SK-N-SH (cell line): Measurements from ENCODE around the gene SRA1. TPM values are rescaled to one million over a fixed set of nuclear protein-coding genes. Genes with fewer than 3 reads are reported as not detected.

ENCODE experiments used
- CTCF ChIA-PET: fragments of 300-600, 350-600 bp; formaldehyde crosslinking; extraction: SDS; loops from one replicate; lab custom pipeline; 2021; lab: Yijun Ruan, JAX
- POLR2A ChIA-PET: fragments of 350-600 bp; sonication (Branson Sonifier 250); formaldehyde crosslinking; extraction: SDS; loops from one replicate; lab custom pipeline; 2020; ENCODE audit warnings: antibody characterized with exemption, inconsistent platforms; lab: Yijun Ruan, JAX
- DNase-seq: peaks from one replicate; pipeline ENCODE4 v3.0.0; 2012
- H2AFZ ChIP-seq: fragments of 200-600 bp; sonication (generic); 2 replicates; pipeline ENCODE4 v1.8.1; 2016; ENCODE audit warnings: antibody characterized with exemption, mild to moderate bottlenecking, low read depth
- H3F3A ChIP-seq: fragments of 200-600 bp; sonication (generic); replicated peaks from 2 replicates; pipeline ENCODE3; 2016; ENCODE audit warnings: antibody characterized with exemption, mild to moderate bottlenecking; ENCODE audit not compliant: insufficient read depth
- H3K27ac ChIP-seq, 2 experiments: fragments of 200-500 bp in 1 of 2; fragments of 200-600 bp in 1 of 2; sonication (Bioruptor generic) in 1 of 2; sonication (generic), shearing (Covaris generic) in 1 of 2; 2 replicates each; pipeline versions ENCODE4 v1.5.1 to v1.6.1; 2014 to 2016; ENCODE audit warnings: low read depth in 2 of 2, inconsistent platforms in 1 of 2, low read length in 1 of 2, mild to moderate bottlenecking in 1 of 2, mixed read lengths in 1 of 2
- H3K27me3 ChIP-seq: fragments of 200-600 bp; sonication (generic), shearing (Covaris generic); 2 replicates; pipeline ENCODE4 v1.6.1; 2016; ENCODE audit warnings: mixed run types; ENCODE audit not compliant: insufficient read depth
- H3K36me3 ChIP-seq, 2 experiments: fragments of 200-500 bp in 1 of 2; fragments of 200-600 bp in 1 of 2; sonication (Bioruptor generic) in 1 of 2; sonication (generic) in 1 of 2; replicated peaks in 1 of 2; 2 replicates each; pipeline versions ENCODE3 to v1.5.1; 2014 to 2016; ENCODE audit warnings: low read length in 1 of 2, mild to moderate bottlenecking in 1 of 2; ENCODE audit not compliant: insufficient read depth in 2 of 2, control insufficient read depth in 1 of 2
- H3K4me1 ChIP-seq, 2 experiments: fragments of 200-500 bp in 1 of 2; fragments of 200-600 bp in 1 of 2; sonication (Bioruptor generic) in 1 of 2; sonication (generic), shearing (Covaris generic) in 1 of 2; 2 replicates each; pipeline versions ENCODE4 v1.5.1 to v1.6.1; 2014 to 2016; ENCODE audit warnings: low read depth in 1 of 2, low read length in 1 of 2, mixed run types in 1 of 2; ENCODE audit not compliant: insufficient read depth in 2 of 2, control insufficient read depth in 1 of 2
- H3K4me2 ChIP-seq: fragments of 200-600 bp; sonication (generic), shearing (Covaris generic); 2 replicates; pipeline ENCODE4 v1.6.1; 2017; ENCODE audit warnings: mixed run types
- H3K4me3 ChIP-seq, 2 experiments: fragments of 200-500 bp in 1 of 2; fragments of 200-600 bp in 1 of 2; sonication (Bioruptor generic) in 1 of 2; sonication (generic), shearing (Covaris generic) in 1 of 2; 2 replicates each; pipeline versions ENCODE4 v1.5.1 to v1.8.1; 2014 to 2016; ENCODE audit warnings: low read depth in 2 of 2, inconsistent platforms in 1 of 2, low read length in 1 of 2, mild to moderate bottlenecking in 1 of 2, mixed read lengths in 1 of 2, moderate library complexity in 1 of 2
- H3K79me2 ChIP-seq: fragments of 200-600 bp; sonication (generic); 2 replicates; pipeline ENCODE4 v1.8.1; 2017; ENCODE audit warnings: mild to moderate bottlenecking; ENCODE audit not compliant: insufficient read depth
- H3K9ac ChIP-seq: fragments of 200-600 bp; sonication (generic); 2 replicates; pipeline ENCODE4 v1.6.1; 2017; ENCODE audit warnings: mixed run types
- H3K9me2 ChIP-seq: fragments of 200-600 bp; sonication (generic); 2 replicates; pipeline ENCODE4 v1.6.1; 2017; ENCODE audit warnings: mixed run types
- H3K9me3 ChIP-seq: fragments of 200-600 bp; sonication (generic); 2 replicates; pipeline ENCODE4 v1.6.1; 2017; ENCODE audit warnings: mixed run types, mild to moderate bottlenecking, moderate library complexity
- H4K20me1 ChIP-seq: fragments of 200-600 bp; sonication (generic); 2 replicates; pipeline ENCODE4 v1.6.1; 2017; ENCODE audit warnings: mild to moderate bottlenecking, mixed run types; ENCODE audit not compliant: insufficient read depth
- EZH2phosphoT487 ChIP-seq: fragments of 200-600 bp; sonication (generic); IDR thresholded peaks from 2 replicates; pipeline ENCODE4 v1.6.1; 2017; ENCODE audit warnings: low read depth, mixed run types, mild to moderate bottlenecking, antibody characterized with exemption, moderate library complexity, borderline replicate concordance
- JUND ChIP-seq: IDR thresholded peaks from 2 replicates; pipeline ENCODE4 v1.4.0; 2012
- MEF2A ChIP-seq: IDR thresholded peaks from 2 replicates; pipeline ENCODE4 v1.4.0; 2012; ENCODE audit warnings: low read depth, borderline replicate concordance
- MXI1 ChIP-seq: IDR thresholded peaks from 2 replicates; pipeline ENCODE4 v1.6.1; 2012; ENCODE audit warnings: mild to moderate bottlenecking, low read depth, low read length, improper control_type of control experiment
- NFIC ChIP-seq: IDR thresholded peaks from 2 replicates; pipeline ENCODE4 v1.4.0; 2012; ENCODE audit warnings: borderline replicate concordance
- NRF1 ChIP-seq: IDR thresholded peaks from 2 replicates; pipeline ENCODE4 v1.6.1; 2012; ENCODE audit warnings: low read depth, mild to moderate bottlenecking, low read length
- POLR2AphosphoS5 ChIP-seq: IDR thresholded peaks from 2 replicates; pipeline ENCODE4 v1.6.1; 2012; ENCODE audit warnings: low read depth, low read length
- REST ChIP-seq: IDR thresholded peaks from 2 replicates; pipeline ENCODE4 v1.6.1; 2012; ENCODE audit warnings: mild to moderate bottlenecking, low read depth, low read length, moderate library complexity
- RFX5 ChIP-seq: IDR thresholded peaks from 2 replicates; pipeline ENCODE4 v1.6.1; 2012; ENCODE audit warnings: mild to moderate bottlenecking, improper control_type of control experiment, low read length
- SIN3A ChIP-seq: IDR thresholded peaks from 2 replicates; pipeline ENCODE4 v1.6.1; 2012; ENCODE audit warnings: low read depth, mild to moderate bottlenecking, low read length, moderate library complexity, borderline replicate concordance
- TAF1 ChIP-seq: IDR thresholded peaks from 2 replicates; pipeline ENCODE4 v1.6.1; 2012; ENCODE audit warnings: low read depth, mild to moderate bottlenecking, low read length, moderate library complexity, borderline replicate concordance
- ZBTB33 ChIP-seq: IDR thresholded peaks from 2 replicates; pipeline ENCODE4 v1.4.0; 2012; ENCODE audit warnings: low read depth, borderline replicate concordance
- WGBS: methylation state at CpG from one replicate; pipeline ENCODE4 v1.1.6; 2017; ENCODE audit warnings: low lambda C conversion rate; 5-methylcytosine and 5-hydroxymethylcytosine counted together
- polyA plus RNA-seq, 3 experiments: library from polyadenylated mRNA; depleted of rRNA; stranded (reverse); fragments of >200 nt; gene quantifications; 2 replicates each; pipeline ENCODE4 v1.2.3, GENCODE V29; 2012

SRA1 gene
- polyA plus RNA-seq, 1 of the 3 experiments (the other 2 are of a cell fraction) = 35.9 TPM

- Histone ChIP-seq H3K27ac (no peak overlapping the region), H3K4me1 (peaks cover 3 to 4% of the 10 kb centered on the region in 2 experiments; a peak in 1 of 4 replicates), H4K20me1 (no peaks in the 10 kb centered on the region), H3K36me3 (peaks cover 8 to 25% of the 10 kb centered on the region in 2 experiments), H3K4me2 (no peak overlapping the region), H2AFZ (no peak overlapping the region), H3K9me3 (no peaks in the 10 kb centered on the region), H3K9ac (no peak overlapping the region), H3F3A (peaks cover 5% of the 10 kb centered on the region), H3K4me3 (no peak overlapping the region), H3K27me3 (no peaks in the 10 kb centered on the region), H3K9me2 (no peaks in the 10 kb centered on the region), H3K79me2 (peaks cover 18% of the 10 kb centered on the region)
- WGBS = 93% methylated on average over 1 of the region's 1 CpG
- ChIA-PET POLR2A (interaction anchor here (1.0 kb wide), 1 partner anchor 13 kb away, joined by 3 read pairs; the partner anchor contains the start of gene SRA1), CTCF (interaction anchor here (2.5 kb wide), 1 partner anchor 69 kb away, joined by 7 read pairs; the partner anchor contains the start of gene TMCO6)
- no peak for DNase-seq
- TF ChIP-seq RFX5 = no peak
- TF ChIP-seq TAF1 = no peak
- TF ChIP-seq MXI1 = no peak
- no peak for TF ChIP-seq POLR2AphosphoS5
- no peak for TF ChIP-seq SIN3A
- no peak for TF ChIP-seq REST
- TF ChIP-seq JUND = no peak
- no peak for TF ChIP-seq ZBTB33
- no peak for TF ChIP-seq NRF1
- no peak for TF ChIP-seq NFIC
- no peak for TF ChIP-seq MEF2A
- TF ChIP-seq EZH2phosphoT487 = no peak
These were observed 13.2 kb upstream of the SRA1 start for GRCh38 chr5:140570488-140570887.
